ENCODE measurements around the gene ANKRD1. TPM values are rescaled to one million over a fixed set of nuclear protein-coding genes. Genes with fewer than 3 reads are reported as not detected.

Gene ANKRD1
- total and polyA plus RNA-seq, 12 donors, result 1,390 to 8,287 (median 4,440) TPM

GRCh38 chr10:90968328-90969081 lies 47.6 kb upstream of the ANKRD1 start:
- DNase-seq, result no peak
- no peaks in the 10 kb centered on the region for H3K27me3 ChIP-seq
- peaks cover 5 to 54% (median 24%) of the 10 kb centered on the region in 9 donors for H3K4me1 ChIP-seq
- no peaks in the 10 kb centered on the region for H3K9me3 ChIP-seq
- peak overlapping the region in 5 of 10 donors; percentile 19 to 44 (median 25) for H3K4me3 ChIP-seq
- peak in 1 of 9 donors; percentile 15 for TF ChIP-seq CTCF (IDR thresholded peaks at IDR 0.05)
- intact Hi-C loops (cut with DNase I), result loop anchor here in 4 of 10 donors (2.0 to 5.0 kb wide), 3 partner anchors 36 to 54 kb away; partner anchors contain the start of gene ANKRD1 (in 1 of the 4)
- H3K27ac ChIP-seq, result peak overlapping the region in 9 of 10 donors; percentile 1 to 77 (median 61)
- no peaks in the 10 kb centered on the region for H3K36me3 ChIP-seq
- WGBS, 2 donors, result 51 to 60% methylated on average over 6 of the region's 6 CpGs
- ATAC-seq, result peak in 3 of 8 donors; percentile 22 to 48 (median 34)

GRCh38 chr10:90967865-90968264 lies 47.0 kb upstream of the ANKRD1 start:
- Histone ChIP-seq H3K27ac (peak overlapping the region in 8 of 10 donors; percentile 5 to 77 (median 61)), H3K4me1 (peaks cover 5 to 54% (median 24%) of the 10 kb centered on the region in 9 donors), H3K36me3 (no peaks in the 10 kb centered on the region), H3K4me3 (peak overlapping the region in 5 of 10 donors; percentile 19 to 44 (median 25)), H3K27me3 (no peaks in the 10 kb centered on the region), H3K9me3 (no peaks in the 10 kb centered on the region)
- WGBS, 2 donors, result 76 to 80% methylated on average over 3 of the region's 3 CpGs
- no peak for DNase-seq
- intact Hi-C loops (cut with DNase I), result loop anchor here in 4 of 10 donors (2.0 to 5.0 kb wide), 3 partner anchors 36 to 53 kb away; partner anchors contain the start of gene ANKRD1 (in 1 of the 4)
- no peak for TF ChIP-seq CTCF (IDR thresholded peaks at IDR 0.05)
- no peak for ATAC-seq

GRCh38 chr10:90966146-90966545 lies 45.3 kb upstream of the ANKRD1 start:
- Histone ChIP-seq H3K27me3 (no peaks in the 10 kb centered on the region), H3K27ac (peak overlapping the region in 7 of 10 donors; percentile 5 to 77 (median 52)), H3K4me3 (peak overlapping the region in 4 of 10 donors; percentile 25 to 44 (median 28)), H3K9me3 (no peaks in the 10 kb centered on the region), H3K4me1 (peaks cover 5 to 55% (median 24%) of the 10 kb centered on the region in 9 donors), H3K36me3 (no peaks in the 10 kb centered on the region)
- no peak for TF ChIP-seq CTCF (IDR thresholded peaks at IDR 0.05)
- DNase-seq (no peak), ATAC-seq (no peak)
- intact Hi-C loops (cut with DNase I), result loop anchor here in 3 of 10 donors (5.0 kb wide), 2 partner anchors 34 to 44 kb away; partner anchors contain the start of gene ANKRD1 (in 1 of the 3)

- peak overlapping the region in 8 of 10 donors; percentile 5 to 77 (median 52) for H3K27ac ChIP-seq
- ATAC-seq (peak in 3 of 8 donors; percentile 31 to 37 (median 32)), DNase-seq (no peak)
- peak overlapping the region in 4 of 10 donors; percentile 25 to 44 (median 28) for H3K4me3 ChIP-seq
- intact Hi-C loops (cut with DNase I), result loop anchor here in 3 of 10 donors (5.0 kb wide), 2 partner anchors 33 to 43 kb away; partner anchors contain the start of gene ANKRD1 (in 1 of the 3)
- no peak for TF ChIP-seq CTCF (IDR thresholded peaks at IDR 0.05)
- H3K9me3 ChIP-seq, result no peaks in the 10 kb centered on the region
- no peaks in the 10 kb centered on the region for H3K27me3 ChIP-seq
- 20 to 36% methylated on average over 2 of the region's 2 CpGs for WGBS, 2 donors
- peaks cover 5 to 59% (median 24%) of the 10 kb centered on the region in 9 donors for H3K4me1 ChIP-seq
- H3K36me3 ChIP-seq, result no peaks in the 10 kb centered on the region
Observed at GRCh38 chr10:90965720-90966119, 44.8 kb upstream of the ANKRD1 start.
